ENCODE data around the gene BTF3.

BTF3 gene

DNA sequence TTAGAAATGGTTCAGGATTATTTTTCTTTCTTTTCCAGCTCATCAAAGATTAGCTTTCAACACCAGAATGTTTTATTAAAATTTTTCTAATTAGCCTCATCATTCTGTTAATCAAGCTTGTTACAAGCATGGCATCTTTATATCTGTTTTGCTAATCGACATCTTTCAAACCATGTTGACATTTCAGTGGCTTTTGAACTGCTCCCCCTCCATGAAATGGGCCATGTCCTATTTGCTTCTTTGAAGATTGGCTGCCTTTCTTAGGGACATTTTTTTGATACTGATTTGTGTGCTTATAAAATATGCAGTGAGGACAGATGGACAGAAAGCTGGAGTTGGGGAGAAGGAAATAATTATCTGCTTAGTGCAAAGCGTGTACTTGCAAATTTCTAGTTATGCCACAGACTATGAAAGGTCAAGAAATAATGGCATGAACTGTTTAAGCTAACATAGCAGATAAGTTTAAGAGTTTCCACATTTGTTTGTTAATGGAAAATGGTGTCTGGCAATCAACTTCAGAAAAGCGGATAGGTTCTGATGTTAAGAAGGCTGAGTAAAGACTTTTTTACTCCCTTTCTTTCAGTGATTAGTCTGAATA, 27.5 kb downstream of the BTF3 start:
- no peak for DNase-seq (ENCODE audit: low read depth)

DNA sequence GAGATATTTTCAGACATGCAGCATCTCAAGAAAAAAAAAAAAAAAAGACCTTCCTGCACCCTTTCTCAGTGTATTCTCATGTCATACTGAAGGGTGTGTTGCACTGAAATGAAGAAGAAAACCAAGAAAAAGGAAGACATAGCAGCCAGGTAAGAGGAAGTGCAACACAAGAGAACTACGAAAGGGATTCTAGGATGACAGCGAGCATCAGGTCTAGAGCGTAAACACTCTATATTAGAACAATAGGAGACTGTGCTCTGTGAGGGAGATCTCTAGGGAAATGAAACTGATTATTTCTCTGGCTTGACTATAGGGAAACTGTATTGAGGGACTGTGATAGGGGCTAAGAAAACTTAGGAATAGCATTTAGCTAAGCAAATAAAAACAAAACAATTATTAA, 30.0 kb downstream of the BTF3 start:
- DNase-seq (ENCODE audit: low read depth) = no peak

DNA sequence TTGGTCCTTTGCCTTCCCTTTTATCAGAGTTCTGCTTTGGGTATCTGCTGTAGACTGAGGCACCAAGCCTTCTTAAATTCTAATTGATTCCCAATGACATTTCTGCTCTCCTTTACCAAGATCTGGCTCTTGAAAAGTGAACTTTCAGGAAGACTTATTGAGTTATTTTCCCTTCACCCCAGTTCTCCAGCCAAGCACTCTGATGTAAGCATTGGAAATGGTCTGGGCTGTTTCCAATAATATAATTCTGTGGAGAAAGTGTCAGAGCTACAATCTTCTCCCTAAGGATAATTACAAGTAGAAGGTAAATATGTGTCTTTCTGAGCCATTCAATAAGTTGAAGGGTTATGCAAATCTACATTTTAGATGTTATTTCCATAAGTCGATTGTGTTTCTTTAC, 30.8 kb downstream of the BTF3 start:
- no peak for DNase-seq (ENCODE audit: low read depth)

DNA sequence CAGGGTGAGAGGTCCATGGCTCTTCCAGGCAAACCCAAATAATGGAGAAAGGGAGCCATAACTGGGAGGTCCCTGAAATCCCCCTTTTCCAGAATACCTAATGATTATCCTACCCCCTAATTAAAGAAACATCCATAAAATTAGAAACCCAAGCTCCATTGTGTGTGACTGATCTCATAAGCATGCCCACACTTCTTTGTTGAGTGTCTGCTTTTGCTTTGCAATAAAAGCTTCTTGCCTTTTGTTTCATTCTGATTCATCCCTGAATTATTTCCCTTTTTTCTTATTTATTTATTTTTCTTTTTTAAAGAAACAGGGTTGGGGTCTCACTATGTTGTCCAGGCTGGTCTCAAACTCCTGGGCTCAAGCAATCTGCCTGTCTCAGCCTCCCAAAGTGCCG, 33.1 kb downstream of the BTF3 start:
- DNase-seq (ENCODE audit: low read depth) = no peak

DNA sequence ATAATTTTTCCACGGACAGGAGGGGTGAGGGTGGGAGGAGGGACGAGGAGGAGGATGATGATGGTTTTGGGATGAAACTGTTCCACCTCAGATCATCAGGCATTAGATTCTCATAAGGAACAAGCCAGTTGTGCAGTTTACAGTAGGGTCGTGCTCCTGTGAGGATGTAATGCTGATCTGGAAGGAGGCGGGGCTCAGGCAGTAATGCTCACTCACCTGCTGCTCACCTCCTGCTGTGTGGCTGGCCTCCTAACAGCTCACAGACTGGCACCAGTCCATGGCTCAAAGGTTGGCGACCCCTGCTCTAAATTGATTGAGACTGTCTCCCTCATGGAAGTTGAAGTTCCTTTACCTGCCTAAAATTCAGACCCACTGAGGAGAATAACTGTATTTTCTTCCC, 34.0 kb downstream of the BTF3 start:
- no peak for DNase-seq (ENCODE audit: low read depth)

DNA sequence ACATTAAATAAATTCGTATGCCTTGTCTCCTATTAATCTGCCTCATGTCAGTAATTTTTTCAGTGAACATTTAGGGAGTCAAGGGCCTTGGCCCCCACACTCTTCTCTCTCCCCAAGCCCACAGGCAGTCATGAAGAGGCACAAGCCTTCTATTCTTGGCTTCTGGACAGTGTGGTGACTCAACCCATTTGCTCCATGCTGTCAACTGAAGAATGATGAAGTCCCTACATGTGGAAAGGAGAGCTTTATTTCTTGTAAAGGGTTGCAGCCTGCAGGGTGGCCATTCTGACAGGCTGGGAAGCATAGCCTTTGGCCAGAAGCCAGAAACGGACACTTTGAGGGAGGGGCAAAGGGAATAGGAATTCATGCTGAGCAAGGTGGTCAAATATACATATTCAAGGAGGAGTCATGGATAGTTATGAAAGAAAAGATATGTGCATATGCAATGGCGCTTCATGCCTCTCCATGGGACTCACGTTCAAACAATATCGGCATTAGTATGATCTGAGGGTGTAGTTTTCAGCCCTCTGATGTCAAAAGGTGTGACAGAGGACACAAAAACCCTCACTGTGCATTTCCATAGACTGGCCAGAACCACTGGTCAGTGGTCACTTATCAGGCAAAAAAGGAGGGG, 35.9 kb downstream of the BTF3 start:
- no peak for DNase-seq (ENCODE audit: low read depth)

DNA sequence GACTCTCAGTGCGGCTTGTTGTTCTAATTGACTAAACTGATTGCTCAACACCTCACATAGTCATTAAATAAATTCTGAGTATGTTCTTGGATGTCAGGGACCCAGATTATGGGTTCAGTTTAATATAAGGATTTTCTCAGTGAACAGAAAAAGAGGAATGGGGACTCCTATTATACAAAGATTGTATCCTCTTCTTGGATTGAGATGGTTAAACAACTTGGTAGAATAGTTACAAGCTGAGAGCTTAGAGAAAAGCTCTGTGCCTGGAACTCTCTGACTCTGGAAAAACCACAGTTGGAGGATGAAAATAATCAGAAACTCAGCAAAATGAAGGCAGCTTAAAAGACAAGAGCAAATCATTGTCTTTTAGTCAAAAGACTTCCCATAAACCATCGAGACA, 36.7 kb downstream of the BTF3 start:
- no peak for DNase-seq (ENCODE audit: low read depth)

DNA sequence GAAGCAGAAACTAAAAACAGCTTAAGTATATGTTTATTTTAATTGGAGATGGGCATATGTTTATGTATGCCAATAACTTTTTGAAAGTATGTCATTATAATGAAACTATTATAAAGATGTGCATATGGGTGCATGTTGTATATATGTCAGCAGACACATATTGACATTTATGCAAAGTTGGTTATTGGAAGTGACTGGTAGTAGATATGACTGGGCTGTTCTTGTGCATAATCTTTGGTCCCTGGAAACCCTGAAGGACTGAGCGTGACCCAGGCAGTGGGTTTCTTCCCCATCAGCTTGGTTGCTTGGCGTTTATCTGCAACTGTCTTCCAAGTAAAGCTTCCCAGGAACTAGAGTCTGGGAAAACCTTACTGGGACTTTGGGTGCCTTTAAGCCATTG, 41.5 kb downstream of the BTF3 start:
- no peak for DNase-seq (ENCODE audit: low read depth)

DNA sequence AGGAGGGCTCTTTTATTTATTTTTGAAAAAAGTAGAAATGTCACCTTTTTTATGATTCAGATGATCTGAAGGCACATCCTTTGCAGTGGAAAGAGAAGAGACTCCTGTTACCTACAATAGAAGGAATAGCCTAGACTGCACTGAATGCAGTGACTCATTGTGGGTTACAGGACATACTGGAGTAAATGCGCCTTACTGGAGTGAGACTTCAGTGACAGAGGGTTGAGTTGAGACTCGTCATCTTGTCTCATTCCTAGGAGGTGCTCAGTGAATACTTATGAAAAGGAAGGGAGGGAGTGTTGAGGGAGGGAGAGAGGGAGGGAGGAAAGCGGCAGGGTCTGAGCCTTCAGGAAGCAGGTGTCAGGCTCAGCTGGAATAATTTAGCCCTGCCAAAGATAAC, 42.0 kb downstream of the BTF3 start:
- DNase-seq (ENCODE audit: low read depth) = no peak

DNA sequence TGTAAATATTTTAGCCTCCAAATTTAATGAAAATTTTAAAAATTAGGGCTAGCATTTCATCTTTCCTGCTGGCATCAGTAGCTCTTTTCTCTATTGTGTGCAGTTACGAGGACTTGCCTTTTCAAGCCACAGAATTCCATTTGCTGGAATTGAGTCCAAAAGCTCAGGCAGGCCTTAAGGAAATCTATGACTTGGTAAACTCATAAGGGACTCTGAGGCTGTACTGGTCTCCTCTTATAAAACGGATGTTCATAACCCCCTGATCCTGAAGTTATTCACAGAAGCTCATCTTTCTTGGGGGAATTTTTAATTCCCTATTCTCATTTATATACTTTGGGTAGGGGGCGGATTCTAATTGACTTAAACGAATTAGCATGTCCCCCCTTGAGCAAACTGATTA, 43.8 kb downstream of the BTF3 start:
- DNase-seq (ENCODE audit: low read depth) = no peak

DNA sequence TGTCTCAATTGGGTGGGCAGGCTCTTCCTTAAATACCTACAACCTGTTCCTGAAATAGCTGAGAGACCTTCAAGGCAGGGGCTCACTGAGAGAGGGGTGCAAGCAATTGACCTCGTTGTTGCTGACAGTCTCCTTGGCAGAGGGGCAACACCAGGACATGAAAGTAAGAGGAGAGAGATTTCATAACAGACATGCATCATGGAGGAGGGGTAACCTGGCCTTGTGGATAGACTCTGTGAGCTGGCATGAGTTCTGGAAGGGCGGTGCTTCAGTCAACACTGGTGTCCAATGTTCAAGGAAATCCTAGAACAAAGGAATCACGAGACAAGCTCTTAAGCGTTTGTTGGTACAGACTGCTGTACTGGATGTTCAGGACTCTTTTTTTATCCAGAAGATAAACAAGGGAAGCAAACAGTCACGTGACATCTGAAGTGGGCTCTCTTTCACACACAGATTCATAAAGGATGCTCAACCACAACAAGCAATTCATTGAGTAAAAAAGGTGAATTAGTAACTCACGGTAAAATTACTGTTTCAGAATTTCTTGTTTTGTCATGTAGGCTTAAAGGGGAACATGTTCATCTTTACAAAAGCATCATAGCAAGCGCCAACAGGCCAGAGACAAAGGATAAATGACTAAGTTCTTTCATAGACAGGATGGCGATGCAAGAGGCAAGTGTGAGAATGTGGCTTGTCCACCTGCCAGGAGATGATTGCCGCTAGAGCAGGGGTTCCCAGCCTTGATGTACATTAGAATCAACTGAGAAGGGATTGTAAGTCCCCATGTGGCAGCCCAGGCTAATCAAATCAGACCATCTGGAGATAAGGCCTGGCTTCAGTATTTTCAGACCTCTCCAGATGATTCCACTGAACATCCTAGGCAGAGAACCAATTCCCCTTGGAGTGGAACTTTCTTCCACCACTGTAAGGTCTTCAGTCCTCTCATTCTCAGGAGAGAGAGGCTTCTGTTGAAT, 46.5 kb downstream of the BTF3 start:
- DNase-seq (ENCODE audit: low read depth) = no peak

DNA sequence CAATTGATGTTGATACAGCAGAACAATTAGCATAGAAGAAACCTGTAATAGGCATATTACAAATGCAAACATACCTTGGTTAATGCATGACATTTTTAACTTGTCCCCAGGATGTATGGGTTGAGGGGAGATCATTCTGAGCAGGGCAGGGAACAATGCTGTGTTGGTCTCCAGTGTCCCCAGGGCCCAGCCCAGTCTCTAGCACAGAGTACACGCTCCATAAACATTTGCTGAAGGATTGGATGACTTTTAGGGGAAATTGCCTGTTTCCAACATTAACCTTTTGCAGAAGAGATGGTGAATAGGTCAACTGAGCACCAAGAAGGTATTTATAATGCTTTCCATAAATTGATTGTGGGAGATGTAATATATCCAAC, 47.1 kb downstream of the BTF3 start:
- DNase-seq (ENCODE audit: low read depth) = no peak

DNA sequence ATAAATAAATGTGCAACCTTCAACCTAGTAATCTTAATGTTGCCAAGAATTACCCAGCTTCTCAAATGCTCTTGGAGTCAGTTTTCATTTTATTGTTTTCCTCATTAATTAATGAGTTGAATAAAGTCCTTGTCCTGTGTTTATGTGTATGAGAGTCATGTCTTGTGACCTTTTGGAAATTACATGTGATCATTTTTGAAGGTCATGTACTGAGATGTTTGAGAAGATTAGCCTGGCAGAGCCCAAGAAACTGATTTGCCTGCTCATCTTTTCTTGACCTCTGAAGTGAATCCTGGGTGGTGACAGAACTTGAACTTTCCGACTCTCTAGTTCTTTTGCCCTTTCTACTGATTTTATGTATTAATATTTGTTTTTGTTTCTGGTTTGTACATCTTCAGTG, 51.8 kb downstream of the BTF3 start:
- no peak for DNase-seq (ENCODE audit: low read depth)

DNA sequence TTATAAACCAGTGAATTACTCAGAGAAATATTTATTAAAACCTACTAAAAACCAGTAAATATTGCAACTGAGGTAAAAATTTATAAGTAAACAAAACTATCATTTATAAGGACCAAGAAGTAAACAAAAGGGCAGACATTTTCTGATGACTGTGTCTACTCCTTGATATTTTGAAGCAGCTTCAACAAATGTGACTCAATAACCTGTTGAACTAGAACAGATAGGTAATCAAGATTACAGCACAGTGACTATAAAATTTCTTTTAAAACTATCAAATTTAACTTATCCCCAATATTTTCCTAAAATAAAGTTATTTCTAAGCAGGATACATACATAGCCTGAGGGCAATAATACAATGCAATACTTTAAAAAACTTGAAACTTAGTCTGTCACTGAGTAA, 54.4 kb downstream of the BTF3 start:
- DNase-seq (ENCODE audit: low read depth) = no peak

All from stimulated activated CD8-positive, alpha-beta memory T cell treated with anti-CD3 and anti-CD28 coated beads, Interleukin-15, amount 100 ng/mL, for 1 hour (primary cell).